GM10248 (cell line): Measurements from ENCODE around the gene METTL16.

Experiments used
- CTCF ChIA-PET: fragments of 300-600 bp; sonication (Branson Sonifier 250); formaldehyde crosslinking; extraction: SDS; loops from one replicate; lab custom pipeline; 2021; ENCODE audit warnings: antibody characterized with exemption; lab: Yijun Ruan, JAX
- POLR2A ChIA-PET: fragments of 350-650 bp; sonication (Branson Sonifier 250); formaldehyde crosslinking; extraction: SDS; loops from one replicate; lab custom pipeline; 2020; ENCODE audit warnings: antibody characterized with exemption; lab: Yijun Ruan, JAX
- DNase-seq: peaks from one replicate; pipeline ENCODE4 v3.0.0; 2012; ENCODE audit errors: extremely low spot score
- CTCF ChIP-seq: IDR thresholded peaks from 2 replicates; pipeline ENCODE4 v1.5.1; 2012; ENCODE audit warnings: mild to moderate bottlenecking, low read depth; ENCODE audit errors: extremely low read depth, missing control alignments, control extremely low read depth

METTL16 gene

GRCh38 chr17:2379489-2380225, 132.0 kb downstream of the METTL16 start:
- no peak for DNase-seq
- CTCF ChIA-PET = interaction anchor here (0.8 to 14.0 kb wide), 5 partner anchors 10 to 44 kb away, joined by 3 to 404 read pairs (median 3); partner anchors contain the start of gene TSR1
- POLR2A ChIA-PET = no interaction called here
- no peak for TF ChIP-seq CTCF

GRCh38 chr17:2378905-2379304, 132.8 kb downstream of the METTL16 start:
- DNase-seq = no peak
- TF ChIP-seq CTCF = no peak
- ChIA-PET CTCF (interaction anchor here (0.8 to 14.0 kb wide), 3 partner anchors 10 to 38 kb away, joined by 3 to 404 read pairs (median 3); no protein-coding TSS in a partner anchor), POLR2A (no interaction called here)

- TF ChIP-seq CTCF = no peak
- POLR2A ChIA-PET = no interaction called here
- CTCF ChIA-PET = interaction anchor here (14.0 kb wide), 1 partner anchor 39 kb away, joined by 404 read pairs; no protein-coding TSS in a partner anchor
- no peak for DNase-seq
Observed at GRCh38 chr17:2377659-2378058, 134.0 kb downstream of the METTL16 start.

- no peak for DNase-seq
- ChIA-PET CTCF (interaction anchor here (1.5 to 14.0 kb wide), 2 partner anchors 15 to 41 kb away, joined by 5 to 404 read pairs; no protein-coding TSS in a partner anchor), POLR2A (no interaction called here)
- no peak for TF ChIP-seq CTCF
Observed at GRCh38 chr17:2376107-2376506, 135.6 kb downstream of the METTL16 start.

GRCh38 chr17:2375406-2375805, 136.3 kb downstream of the METTL16 start:
- no peak for TF ChIP-seq CTCF

GRCh38 chr17:2374549-2375285, 137.0 kb downstream of the METTL16 start:
- no peak for DNase-seq
- POLR2A ChIA-PET = no interaction called here
- CTCF ChIA-PET = interaction anchor here (1.5 to 14.0 kb wide), 4 partner anchors 8 to 42 kb away, joined by 5 to 404 read pairs (median 14); no protein-coding TSS in a partner anchor
- no peak for TF ChIP-seq CTCF

More at GRCh38 chr17:2375406-2375805, 136.3 kb downstream of the METTL16 start:
- ChIA-PET POLR2A (no interaction called here), CTCF (interaction anchor here (1.5 to 14.0 kb wide), 2 partner anchors 14 to 42 kb away, joined by 5 to 404 read pairs; no protein-coding TSS in a partner anchor)
- DNase-seq = no peak
